HG03175 (cell line): ENCODE measurements around the gene TRMT1.

Source experiments
- ATAC-seq: cut with Tn5 transposase; IDR thresholded peaks from one replicate; pipeline ENCODE4 v1.9.1; 2021; ENCODE audit warnings: mild to moderate bottlenecking, moderate library complexity; ENCODE audit not compliant: unreplicated experiment

Gene TRMT1

DNA sequence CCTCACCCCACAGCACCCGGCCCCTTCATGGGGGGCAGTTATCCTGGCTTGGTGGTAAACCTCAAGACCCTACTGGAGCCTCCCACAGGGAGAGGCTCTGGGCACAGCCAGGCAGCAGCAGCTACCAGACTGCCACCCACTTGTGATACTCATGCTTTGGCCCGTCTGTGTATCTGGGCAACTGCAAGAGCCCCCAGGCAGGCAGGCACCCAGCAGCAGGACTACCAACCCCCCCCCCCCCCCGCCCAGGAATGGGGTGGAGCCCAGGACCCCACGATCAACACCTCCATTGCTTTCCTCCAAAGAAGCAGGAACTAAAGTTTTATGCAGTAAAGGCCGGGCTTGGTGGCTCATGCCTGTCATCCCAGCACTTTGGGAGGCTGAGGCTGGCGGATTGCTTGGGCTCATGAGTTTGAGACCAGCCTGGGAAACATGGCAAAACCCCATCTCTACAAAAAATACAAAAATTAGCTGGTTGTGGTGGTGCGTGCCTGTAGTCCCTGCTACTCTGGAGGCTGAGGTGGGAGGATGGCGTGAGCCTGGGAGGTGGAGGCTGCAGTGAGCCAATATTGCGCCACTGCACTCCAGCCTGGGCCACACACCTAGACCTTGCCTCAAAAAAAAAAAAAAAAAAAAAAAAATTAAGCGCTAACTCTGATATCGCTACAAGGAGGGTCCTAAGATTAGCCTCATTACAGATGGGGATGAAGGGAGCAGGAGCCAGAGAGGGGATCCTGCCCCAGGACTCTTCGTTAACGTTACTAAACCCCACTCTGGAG, 12.8 kb downstream of the TRMT1 start:
- no peak for ATAC-seq

DNA sequence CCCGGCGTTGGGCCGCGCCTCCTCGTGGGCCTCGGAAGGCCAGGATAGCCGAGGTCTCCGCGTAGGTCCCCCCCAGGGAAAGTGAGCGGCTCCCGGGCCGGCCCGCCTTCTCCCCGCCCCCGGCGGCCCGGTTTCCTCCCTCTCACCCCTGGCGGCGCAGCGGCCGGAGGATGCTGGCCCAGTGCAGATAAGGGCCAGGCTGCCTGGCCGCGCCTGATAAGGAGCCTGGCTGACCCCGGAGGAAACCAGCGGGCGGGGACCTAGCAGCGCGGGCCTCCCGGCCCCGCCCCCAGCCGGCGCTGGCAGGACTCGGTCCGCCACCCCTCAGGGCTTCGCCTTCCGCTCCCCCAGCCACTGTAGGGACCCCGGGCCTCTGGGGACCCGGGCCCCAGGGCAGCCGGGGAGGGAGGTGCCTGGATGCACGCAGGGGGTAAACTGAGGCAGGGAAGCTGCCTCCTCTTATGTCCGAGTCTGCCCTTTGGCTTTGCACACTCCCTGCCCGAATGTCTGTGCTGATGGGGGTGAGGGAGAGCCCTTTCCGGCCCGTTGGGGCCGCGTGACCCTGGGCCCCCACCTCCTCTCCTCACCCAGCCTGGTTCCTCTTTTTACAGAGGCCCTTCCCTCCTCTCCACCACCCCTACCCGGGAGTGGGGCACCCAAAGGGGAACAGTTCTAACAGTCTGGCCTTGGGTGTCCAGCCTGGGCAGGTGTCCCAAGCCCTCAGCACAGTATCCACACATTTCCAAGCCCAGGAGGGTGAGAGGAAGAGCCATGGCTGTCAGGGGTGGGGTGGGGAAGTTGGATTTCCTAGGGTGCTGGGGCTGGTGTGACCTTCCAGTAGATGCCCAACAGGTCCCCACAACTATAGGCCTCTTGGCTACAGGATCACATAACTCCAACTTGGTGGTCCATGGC, 13.6 kb downstream of the TRMT1 start, which contains the start of gene LYL1:
TSS of gene LYL1 (minus strand) at position 193 of the 915 bp plus-strand sequence. CDS start 1,687 bp downstream, outside the sequence.
- ATAC-seq = peak; percentile 53

DNA sequence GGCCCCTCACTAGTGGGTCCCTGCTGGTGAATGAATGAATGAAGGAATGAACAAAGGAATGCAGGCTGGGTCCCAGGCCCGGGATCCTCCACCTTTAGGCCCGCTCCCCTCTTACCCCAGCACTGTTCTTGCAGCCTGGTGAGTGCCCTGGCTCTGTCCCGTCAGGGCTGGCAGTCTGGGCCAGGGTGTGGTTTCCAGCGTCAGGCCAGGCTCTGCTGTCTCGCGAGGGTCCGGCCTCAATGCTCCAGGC, 14.2 kb downstream of the TRMT1 start:
- peak; percentile 9 for ATAC-seq

DNA sequence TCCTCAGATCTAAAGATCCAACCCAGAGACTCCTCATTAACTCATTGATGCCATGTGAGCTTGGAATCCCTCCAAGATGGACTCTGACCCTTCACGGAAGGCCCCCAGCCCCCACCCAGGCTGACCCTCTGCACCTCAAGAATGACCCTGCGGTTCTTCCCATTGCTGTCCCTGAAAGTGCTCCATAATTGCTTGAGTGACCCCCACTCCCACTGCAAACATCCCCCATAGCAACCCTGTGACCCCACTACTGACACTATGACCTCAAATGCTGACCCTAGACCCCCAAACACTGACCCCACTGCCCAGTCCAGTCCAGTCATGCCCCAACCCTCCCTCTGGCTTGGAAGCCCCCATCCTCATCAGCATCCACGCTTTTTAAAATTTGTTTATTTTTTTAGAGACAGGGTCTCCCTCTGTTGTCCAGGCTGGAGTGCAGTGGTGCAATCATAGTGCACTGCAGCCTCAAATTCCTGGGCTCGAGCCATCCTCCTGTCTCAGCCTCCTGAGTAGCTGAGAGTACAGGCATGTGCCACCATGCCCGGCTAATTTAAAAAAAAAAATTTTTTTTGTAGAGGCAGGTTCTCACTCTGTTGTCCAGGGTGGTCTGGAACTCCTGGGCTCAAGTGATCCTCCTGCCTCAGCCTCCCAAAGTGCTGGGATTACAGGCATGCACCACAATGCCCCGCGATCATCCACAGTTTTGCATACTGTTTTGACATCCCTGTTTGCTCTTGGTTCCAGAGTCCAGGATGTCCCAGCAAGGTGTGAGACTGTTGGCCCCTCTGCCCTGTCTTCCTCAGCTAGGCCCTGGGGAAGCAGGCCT, 14.7 kb downstream of the TRMT1 start:
- ATAC-seq = no peak

DNA sequence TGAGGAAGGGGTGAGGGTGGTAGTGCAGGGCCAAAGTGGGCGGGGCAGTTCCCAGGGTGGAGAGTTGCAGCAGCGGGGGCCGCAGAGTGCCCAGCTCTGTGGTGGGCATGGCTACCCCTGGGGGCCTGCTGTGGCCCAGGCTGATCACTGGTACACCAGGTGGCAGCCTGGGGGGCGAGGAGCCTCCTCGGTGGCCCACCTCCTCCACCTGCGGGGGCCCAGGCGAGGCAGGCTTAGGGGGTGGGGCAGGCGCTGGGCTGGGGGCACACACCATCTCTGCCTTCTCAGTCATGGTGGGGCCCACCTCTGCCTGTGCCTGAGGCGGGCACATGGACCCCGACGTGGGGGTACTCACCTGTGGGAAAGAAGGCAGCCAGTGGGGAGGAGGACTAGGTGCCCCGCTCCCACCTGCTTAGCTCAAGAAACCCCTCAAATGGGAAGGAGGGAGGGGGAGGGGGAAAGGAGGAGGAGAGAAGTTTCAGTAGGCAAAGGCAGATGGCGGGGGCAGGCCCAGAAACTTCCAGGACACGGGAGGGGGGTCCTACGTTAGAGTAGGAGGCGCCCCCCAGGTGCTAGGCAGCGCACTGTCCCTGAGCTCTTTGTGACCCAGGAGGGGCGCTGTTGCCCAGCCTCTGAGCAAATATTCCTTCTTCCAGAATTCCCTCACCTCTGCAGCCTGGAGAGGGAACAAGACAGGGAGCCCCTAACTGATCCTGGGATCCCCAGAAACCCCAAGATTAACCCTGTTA, 15.5 kb downstream of the TRMT1 start:
- ATAC-seq = no peak

DNA sequence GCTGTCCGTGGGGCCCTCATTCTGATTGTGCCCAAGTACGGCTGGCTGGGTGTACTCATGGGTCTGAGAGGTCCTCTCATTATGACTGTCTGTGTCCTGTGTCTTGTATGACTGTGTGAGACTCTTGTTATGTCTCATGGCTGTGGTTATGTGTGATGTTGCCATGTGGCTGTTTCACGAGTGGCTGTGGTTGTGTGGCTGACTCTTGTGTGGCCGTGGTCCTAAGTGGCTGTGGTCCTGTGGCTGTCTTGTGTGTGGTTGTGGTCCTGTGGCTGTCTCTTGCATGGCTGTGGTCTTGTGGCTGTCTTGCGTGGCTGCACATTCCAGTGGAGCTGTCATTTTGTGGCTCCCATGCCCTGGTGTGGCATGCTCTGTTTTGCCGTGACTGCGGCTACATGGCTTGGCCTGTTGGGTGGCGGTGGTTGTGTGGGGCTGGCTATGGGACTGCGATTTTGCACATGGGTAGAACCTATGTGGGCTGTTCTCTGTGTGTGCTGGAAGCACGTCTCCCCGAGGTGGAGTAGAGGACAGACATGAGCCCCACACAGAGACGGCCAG, 16.4 kb downstream of the TRMT1 start:
- no peak for ATAC-seq

DNA sequence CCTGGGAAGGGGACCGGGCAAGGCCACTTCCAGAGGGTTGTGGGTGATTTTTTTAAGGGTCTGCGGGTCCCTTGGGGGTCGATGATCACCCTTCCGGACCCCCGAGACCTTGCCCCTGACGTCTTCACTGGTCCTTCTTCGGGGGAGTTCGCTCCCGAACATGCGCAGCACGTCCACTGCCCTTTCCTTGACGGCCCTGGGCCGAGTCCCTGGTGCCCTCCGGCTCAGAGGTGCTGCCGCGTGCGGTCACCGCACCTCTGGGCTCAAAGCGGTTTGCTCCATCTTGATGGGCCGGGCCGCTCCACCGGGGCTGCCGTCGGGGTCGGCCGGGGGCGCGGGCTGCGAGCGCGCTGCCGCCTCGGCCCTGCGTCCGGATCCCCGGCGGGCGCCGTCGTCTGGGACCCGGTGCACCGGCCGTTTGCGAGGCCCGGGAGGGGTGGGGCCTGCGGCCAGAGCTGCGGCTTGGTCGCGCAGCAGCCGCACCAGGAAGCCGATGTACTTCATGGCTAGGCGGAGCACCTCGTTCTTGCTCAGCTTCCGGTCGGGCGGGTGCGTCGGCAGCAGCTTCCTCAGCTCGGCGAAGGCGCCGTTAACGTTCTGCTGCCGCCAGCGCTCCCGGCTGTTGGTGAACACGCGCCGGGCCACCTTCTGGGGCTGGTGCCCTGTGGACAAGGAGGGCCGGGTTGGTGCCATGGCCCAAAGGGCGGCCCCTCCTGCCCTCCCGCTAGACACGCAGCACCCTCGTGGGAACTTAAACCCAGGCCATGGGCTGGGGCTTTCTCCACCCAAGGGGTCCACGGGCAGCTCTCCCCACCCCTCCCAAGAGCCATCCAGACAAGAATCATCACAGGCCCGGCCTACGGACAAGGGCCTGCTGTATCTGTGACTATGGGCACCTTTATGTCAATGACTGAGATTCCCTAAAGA, 17.2 kb downstream of the TRMT1 start:
- ATAC-seq = no peak

DNA sequence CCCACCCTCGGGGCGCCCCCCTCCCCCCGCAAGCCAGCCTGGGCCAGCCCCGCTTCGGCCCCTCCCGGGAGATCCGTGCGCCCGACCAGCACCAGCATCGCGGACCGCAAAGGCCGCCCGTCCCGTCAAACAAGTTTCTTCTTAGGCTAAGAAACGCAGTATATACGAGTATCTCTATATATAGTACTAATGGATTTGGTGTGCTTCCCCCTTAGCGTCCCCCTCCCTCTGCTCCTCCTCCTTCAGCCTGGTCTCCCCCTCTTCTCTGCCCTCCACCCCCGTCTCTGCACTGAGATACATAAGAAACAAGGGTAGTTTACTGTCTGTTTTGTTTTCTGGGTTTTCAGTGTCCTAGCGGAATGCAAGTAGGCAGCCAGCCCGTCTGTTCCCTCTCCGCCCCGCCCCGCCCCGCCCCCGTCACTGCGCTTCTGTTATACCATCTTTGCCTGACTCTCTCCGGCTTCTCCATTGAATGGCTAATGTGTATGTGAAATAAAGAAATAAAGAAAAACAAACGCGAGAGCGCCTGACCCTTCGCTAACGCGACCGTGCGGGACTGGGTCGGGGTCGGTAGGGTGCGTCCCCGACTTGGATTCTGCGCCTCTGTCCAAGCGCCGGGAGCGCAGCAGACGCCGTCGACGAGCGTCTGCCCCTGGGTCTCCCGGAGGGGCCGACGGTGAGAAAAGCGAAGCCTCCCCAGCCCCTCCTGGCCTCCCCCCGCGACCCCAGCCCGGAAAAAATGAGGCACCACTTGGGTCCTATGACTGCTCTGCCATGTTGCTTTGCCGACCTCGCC, 18.1 kb downstream of the TRMT1 start:
- ATAC-seq = no peak

DNA sequence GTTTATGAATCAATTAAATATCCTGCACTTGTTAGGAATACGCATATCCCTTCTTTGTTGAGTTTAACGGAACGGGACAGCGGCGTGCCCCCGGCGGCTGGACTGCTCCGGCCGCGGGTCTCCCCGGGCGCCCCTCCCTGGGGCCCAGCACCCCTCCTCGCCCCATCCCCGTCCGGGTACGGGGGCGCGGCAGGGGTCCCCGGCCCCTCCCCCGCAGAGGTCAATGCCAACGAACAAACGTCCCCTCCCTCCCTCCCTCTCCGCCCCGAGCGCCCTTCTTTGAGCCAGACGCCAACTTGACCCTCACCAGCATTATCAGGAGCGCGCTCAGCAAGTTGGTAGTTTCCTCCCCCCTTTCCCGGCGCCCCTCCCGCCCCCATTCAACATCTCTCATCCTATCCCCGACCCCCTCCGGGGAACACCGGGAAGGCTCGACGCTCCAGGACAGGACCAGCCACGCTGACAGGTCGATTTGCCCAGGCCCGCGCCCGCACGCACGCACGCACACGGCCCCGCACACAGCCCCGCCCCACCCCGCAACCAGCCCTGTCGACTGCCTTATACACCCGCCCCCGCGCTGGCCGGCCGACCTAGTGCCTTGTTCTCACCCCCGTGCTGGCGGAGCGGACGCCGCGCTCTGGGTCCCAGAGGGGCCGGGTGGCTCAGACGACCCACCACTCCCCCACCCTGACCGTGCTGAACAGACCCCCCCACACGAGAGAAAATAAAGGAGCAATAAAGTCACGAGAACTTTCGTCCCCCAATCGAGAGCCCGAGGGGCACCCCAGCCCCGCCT, 18.9 kb downstream of the TRMT1 start:
- ATAC-seq = no peak

DNA sequence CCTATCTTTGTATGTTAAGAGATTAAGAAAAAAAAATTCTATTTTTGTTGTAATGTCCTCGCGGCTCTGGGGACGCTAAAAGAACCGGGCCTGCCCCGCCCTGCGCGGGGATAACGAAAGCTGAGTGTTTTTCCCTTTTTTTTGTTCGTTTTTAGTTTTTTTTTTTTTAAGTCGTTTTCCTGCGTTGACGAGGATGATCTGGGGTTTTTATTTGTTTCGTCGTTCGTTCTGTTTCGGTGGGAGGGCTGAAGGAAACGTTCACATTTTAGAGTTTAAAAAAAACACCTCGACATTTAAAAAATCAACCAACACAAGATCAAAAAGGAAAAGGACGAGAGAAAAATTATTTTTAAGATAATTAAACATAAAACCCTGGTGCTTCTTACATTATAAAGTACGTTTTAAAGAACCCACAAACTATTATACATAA, 19.5 kb downstream of the TRMT1 start:
- ATAC-seq = no peak

DNA sequence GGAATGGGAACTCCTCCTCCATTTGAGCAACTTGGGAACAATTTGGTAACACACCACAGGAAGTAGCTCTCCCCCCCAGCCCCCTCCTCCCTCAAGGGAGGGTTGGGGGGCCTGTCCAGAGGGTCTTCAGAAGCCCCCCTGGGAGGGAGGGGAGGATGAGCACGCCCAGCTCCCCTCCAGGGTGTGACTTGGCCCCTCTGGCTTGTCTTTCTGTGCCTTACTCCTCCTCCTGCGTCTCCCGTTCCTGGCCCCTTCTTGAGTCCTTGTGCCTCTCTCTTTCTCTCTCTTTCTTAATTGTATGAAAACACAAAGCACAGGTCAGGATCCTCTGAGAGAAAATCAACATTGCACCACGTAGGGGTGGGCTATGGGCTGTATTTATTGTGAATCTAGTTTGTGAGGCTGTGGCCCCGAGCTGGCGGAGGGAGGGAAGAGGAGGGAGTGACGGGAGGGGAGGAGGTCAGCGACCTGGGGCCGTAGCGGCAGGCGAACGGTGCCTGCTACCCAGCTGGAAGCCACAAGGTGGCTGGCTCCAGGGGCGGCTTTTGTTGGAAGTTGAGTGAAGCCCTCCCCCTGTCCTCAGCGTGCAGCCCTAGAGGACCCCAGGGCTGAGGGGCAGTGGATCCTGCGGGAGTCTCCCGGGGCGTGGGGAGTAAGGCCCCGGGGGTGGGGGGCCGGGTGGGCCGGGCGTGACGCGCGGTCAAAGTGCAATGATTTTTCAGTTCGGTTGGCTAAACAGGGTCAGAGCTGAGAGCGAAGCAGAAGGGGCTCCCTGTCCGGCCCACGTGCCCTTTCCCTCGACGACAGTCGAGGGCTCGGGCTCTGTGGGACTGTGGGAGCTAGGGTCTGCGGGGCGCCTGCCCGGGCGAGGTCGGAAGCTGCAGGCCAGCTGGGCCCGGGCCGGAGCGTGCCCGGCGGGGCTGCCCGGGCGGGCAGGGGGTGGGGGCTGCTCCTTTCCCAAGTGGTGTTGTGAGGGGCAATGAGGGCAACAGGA, 20.3 kb downstream of the TRMT1 start:
- ATAC-seq = no peak

DNA sequence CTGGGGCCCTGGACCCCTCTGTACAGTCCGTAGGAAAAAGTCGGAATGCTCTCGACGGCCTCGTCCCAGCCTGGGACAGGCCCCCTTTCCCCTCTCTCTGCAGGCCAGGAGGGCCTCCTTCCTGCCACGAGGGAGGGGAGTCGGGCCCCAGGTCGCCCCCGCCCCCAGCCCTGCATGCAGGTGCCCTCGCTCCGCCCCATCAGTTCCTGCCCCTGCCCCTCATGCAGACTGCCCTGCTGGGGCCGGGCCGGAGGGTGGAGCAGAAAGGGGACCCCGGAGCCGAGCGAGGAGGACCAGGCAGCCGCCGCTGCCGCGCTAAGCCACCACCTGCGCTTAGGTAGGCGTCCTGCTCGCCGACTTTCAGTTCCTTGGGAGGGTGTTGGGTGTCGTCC, 21.2 kb downstream of the TRMT1 start:
- no peak for ATAC-seq

DNA sequence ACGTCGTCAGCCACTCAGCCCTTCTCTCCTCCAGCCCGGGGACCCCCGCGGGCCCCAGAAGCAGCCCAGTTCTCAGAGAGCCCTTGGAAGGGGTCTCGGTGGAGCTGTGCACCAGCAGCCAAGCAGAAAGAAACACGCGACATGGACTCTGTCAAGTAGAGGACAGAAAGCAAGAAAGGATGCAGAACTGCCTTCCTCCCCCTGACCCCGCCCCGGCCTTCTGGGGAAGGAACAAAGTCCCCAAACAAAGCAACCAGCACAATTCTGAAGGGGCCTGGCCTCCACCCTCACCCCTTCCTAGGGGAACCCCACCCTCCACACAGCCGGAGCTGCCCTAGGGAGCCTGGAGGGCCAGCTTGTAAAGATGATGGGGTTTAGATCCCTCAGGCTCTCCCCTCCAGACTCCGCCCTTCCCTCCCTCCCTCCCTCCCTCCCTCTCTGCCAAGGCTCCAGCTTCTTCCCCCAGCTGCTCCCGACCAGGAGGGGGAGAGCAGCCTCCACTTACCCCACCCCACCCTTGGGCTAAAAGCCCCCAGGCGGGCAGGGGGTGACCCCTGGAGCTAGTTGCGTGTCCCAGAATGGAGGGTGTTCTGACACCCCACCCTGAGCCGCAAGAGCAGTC, 21.7 kb downstream of the TRMT1 start:
- ATAC-seq = no peak

DNA sequence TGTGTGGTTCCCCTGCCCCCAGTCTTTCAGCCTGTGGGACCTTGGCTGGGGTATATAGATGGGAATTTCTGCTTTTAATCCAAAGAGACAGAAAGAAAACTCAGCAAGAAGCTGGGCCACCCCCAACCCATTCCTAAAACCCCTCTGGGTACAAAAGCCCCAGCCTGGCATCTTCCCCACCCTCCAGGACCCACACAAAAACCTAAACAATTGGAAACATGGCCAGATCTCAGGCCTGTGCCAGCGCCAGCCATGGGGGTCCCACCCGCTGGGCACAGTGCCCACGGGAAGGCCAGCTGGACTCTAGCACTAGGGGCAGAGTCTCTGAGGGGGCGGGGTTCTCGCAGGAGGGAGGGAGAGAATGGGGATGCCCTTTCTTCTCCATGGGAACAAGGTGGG, 22.4 kb downstream of the TRMT1 start:
- ATAC-seq = no peak

DNA sequence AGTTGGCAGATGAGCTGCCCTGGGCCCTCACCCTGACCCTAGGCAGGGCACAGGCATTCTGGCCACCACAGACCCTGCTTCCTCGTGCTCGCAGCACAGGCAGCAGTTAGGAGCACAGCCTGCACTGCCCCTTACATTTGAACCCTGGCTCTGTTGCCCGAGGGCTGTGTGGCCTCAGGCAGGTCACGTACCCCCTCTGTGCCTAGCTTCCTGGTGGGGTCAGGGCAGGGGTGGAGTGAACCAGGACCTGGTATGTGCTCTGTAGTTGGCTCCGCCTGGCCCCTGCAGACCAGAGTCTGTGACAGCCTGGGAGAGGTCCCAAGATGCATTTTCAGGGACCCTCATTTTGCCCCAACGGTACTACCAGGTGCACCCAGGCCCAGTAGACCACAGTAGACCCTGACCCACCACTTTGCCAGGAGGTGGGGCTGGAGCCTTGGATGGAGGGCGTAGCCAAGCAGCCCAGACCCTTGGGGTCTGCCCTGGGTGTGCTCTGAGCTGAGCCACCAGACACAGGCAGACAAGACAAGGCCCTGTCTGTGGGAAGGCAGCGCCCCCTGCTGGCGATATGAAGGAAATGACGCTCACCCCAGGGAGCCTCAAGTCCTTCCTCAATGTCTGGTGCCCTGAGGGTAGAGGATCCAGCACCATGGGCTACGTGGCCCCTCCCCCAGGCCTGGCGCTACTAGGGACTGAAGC, 23.0 kb downstream of the TRMT1 start:
- ATAC-seq = no peak
